GM23338 (cell line): ENCODE results near the gene LTB4R. TPM values are rescaled to one million over a fixed set of nuclear protein-coding genes. Genes with fewer than 3 reads are reported as not detected.

Experiments used
- ATAC-seq: fragments of 200-7000 bp; cut with Tn5 transposase; 3 replicates; pipeline ENCODE4 v1.9.1; 2020
- DNase-seq: peaks from one replicate; pipeline ENCODE4 v3.0.0-alpha.2; 2015; ENCODE audit warnings: low spot score
- H2AFZ ChIP-seq: fragments of 200-600 bp; sonication (generic); 2 replicates; pipeline ENCODE4 v1.8.0; 2016; ENCODE audit warnings: antibody characterized with exemption, mild to moderate bottlenecking, moderate library complexity
- H3F3A ChIP-seq: fragments of 200-600 bp; sonication (generic); replicated peaks from 2 replicates; pipeline ENCODE4 v1.8.0; 2017; ENCODE audit warnings: antibody characterized with exemption, mixed run types, low read depth
- H3K27ac ChIP-seq: fragments of 200-600 bp; sonication (generic); 2 replicates; pipeline ENCODE4 v1.6.1; 2016; ENCODE audit warnings: low read depth
- H3K27me3 ChIP-seq: fragments of 200-600 bp; sonication (generic); 2 replicates; pipeline ENCODE4 v1.8.0; 2016; ENCODE audit warnings: mild to moderate bottlenecking, mixed run types, moderate library complexity; ENCODE audit not compliant: insufficient read depth
- H3K36me3 ChIP-seq: fragments of 200-600 bp; sonication (generic); 2 replicates; pipeline ENCODE4 v1.8.0; 2016; ENCODE audit warnings: mild to moderate bottlenecking; ENCODE audit not compliant: insufficient read depth
- H3K4me1 ChIP-seq: fragments of 200-600 bp; sonication (generic); 2 replicates; pipeline ENCODE4 v1.8.0; 2016; ENCODE audit warnings: mild to moderate bottlenecking, moderate library complexity; ENCODE audit not compliant: insufficient read depth
- H3K4me2 ChIP-seq: fragments of 200-600 bp; sonication (generic); 2 replicates; pipeline ENCODE4 v1.7.1; 2017; ENCODE audit warnings: mixed run types
- H3K4me3 ChIP-seq: fragments of 200-600 bp; sonication (generic); 2 replicates; pipeline ENCODE4 v1.6.1; 2016; ENCODE audit warnings: mixed run types
- H3K79me2 ChIP-seq: fragments of 200-600 bp; sonication (generic); replicated peaks from 2 replicates; pipeline ENCODE4 v1.8.0; 2017; ENCODE audit warnings: mild to moderate bottlenecking; ENCODE audit not compliant: insufficient read depth
- H3K9me2 ChIP-seq: fragments of 200-600 bp; sonication (generic); 2 replicates; pipeline ENCODE4 v1.8.0; 2017; ENCODE audit not compliant: insufficient read depth
- H4K20me1 ChIP-seq: fragments of 200-600 bp; sonication (generic); replicated peaks from 2 replicates; pipeline ENCODE4 v1.8.0; 2017; ENCODE audit warnings: mild to moderate bottlenecking; ENCODE audit not compliant: insufficient read depth
- H3K27ac Mint-ChIP-seq: 2 replicates; pipeline ENCODE4 v1.8.0; 2020; ENCODE audit warnings: inconsistent platforms, mild to moderate bottlenecking, moderate library complexity, mixed read lengths
- H3K27me3 Mint-ChIP-seq: 3 replicates; pipeline ENCODE4 v1.8.0; 2022; ENCODE audit warnings: low read depth, mild to moderate bottlenecking, moderate library complexity, mixed read lengths, inconsistent platforms; ENCODE audit not compliant: insufficient read depth, poor library complexity
- H3K36me3 Mint-ChIP-seq: 3 replicates; pipeline ENCODE4 v1.8.0; 2021; ENCODE audit warnings: low read depth, mild to moderate bottlenecking, inconsistent platforms, moderate library complexity, mixed read lengths
- H3K4me1 Mint-ChIP-seq: 3 replicates; pipeline ENCODE4 v1.8.0; 2020; ENCODE audit warnings: mild to moderate bottlenecking, inconsistent platforms, mixed read lengths
- H3K4me3 Mint-ChIP-seq: 3 replicates; pipeline ENCODE4 v1.8.0; 2021; ENCODE audit warnings: moderate library complexity, mild to moderate bottlenecking, inconsistent platforms, mixed read lengths
- H3K9me3 Mint-ChIP-seq: 3 replicates; pipeline ENCODE4 v1.8.0; 2020; ENCODE audit warnings: moderate library complexity, mild to moderate bottlenecking, inconsistent platforms, mixed read lengths
- CREB1 ChIP-seq: fragments of 250-450 bp; sonication (Bioruptor Pico); IDR thresholded peaks from 2 replicates; pipeline ENCODE4 v1.5.0; 2020; ENCODE audit warnings: low read depth, mild to moderate bottlenecking, moderate library complexity
- CTCF ChIP-seq, 2 experiments: fragments of 200-600 bp in 1 of 2; sonication (generic) in 1 of 2; conservative IDR thresholded peaks; 2 replicates each; pipeline versions ENCODE4 v1.5.1 to v1.6.1; 2016 to 2017; ENCODE audit warnings: antibody characterized with exemption in 2 of 2, low read depth in 2 of 2, mild to moderate bottlenecking in 2 of 2, moderate library complexity in 1 of 2
- ETS1 ChIP-seq: IDR thresholded peaks from 2 replicates; pipeline ENCODE4 v1.6.1; 2016; ENCODE audit warnings: antibody characterized with exemption
- EZH2 ChIP-seq: fragments of 200-600 bp; sonication (generic); IDR thresholded peaks from one replicate; pipeline ENCODE4 v1.8.0; 2017; ENCODE audit warnings: antibody characterized with exemption, mild to moderate bottlenecking, low read depth; ENCODE audit not compliant: unreplicated experiment
- EZH2phosphoT487 ChIP-seq: fragments of 200-600 bp; sonication (generic); IDR thresholded peaks from one replicate; pipeline ENCODE4 v1.8.1; 2018; ENCODE audit warnings: antibody characterized with exemption; ENCODE audit not compliant: unreplicated experiment
- JUNB ChIP-seq: IDR thresholded peaks from one replicate; pipeline ENCODE4 v1.6.1; 2016; ENCODE audit warnings: antibody characterized with exemption; ENCODE audit not compliant: unreplicated experiment
- NANOG ChIP-seq: IDR thresholded peaks from 2 replicates; pipeline ENCODE4 v1.6.1; 2016; ENCODE audit warnings: antibody characterized with exemption, borderline replicate concordance
- POLR2AphosphoS5 ChIP-seq: IDR thresholded peaks from 2 replicates; pipeline ENCODE4 v1.6.1; 2016; ENCODE audit warnings: antibody characterized with exemption, low read depth
- REST ChIP-seq: IDR thresholded peaks from one replicate; pipeline ENCODE4 v1.6.1; 2018; ENCODE audit warnings: antibody characterized with exemption; ENCODE audit not compliant: unreplicated experiment
- STAT1 ChIP-seq: IDR thresholded peaks from one replicate; pipeline ENCODE4 v1.6.1; 2016; ENCODE audit warnings: antibody characterized with exemption; ENCODE audit not compliant: unreplicated experiment
- ZNF114 ChIP-seq: fragments of 250-450 bp; sonication (Bioruptor Pico); IDR thresholded peaks from 2 replicates; pipeline ENCODE4 v1.5.0; 2020; ENCODE audit warnings: mild to moderate bottlenecking, moderate library complexity
- ZNF331 ChIP-seq: fragments of 250-450 bp; sonication (Bioruptor Pico); IDR thresholded peaks from 2 replicates; pipeline ENCODE4 v1.5.0; 2020; ENCODE audit warnings: low read depth, mild to moderate bottlenecking, moderate library complexity
- ZNF462 ChIP-seq: fragments of 250-450 bp; sonication (Bioruptor Pico); IDR thresholded peaks from 2 replicates; pipeline ENCODE4 v1.5.0; 2020; ENCODE audit warnings: mild to moderate bottlenecking, moderate library complexity
- polyA plus RNA-seq: library from polyadenylated mRNA; unstranded; fragments of >200 nt; fragmentation: Nextera tagmentation; extraction: Ambion mirVana; gene quantifications from 2 replicates; pipeline ENCODE4 v1.2.1, GENCODE V29; 2016
- total RNA-seq: library from RNA; depleted of rRNA; stranded (reverse); fragments of >200 nt; shearing (Covaris generic); gene quantifications from 2 replicates; pipeline ENCODE4 v1.2.3, GENCODE V29; 2014

The LTB4R gene
- total and polyA plus RNA-seq, 2 experiments from 2014 or later, result 2.1 to 4.7 TPM

GRCh38 chr14:24338843-24339242 is 27.5 kb downstream of the LTB4R start:
- Histone ChIP-seq H4K20me1 (peaks cover 4% of the 10 kb centered on the region; the same call in 1 of the 2 replicates), H3K4me2 (peak overlapping the region; percentile 97), H3K27ac (no peak overlapping the region), H3F3A (no peaks in the 10 kb centered on the region), H3K4me3 (peak overlapping the region; percentile 85), H3K27me3 (peaks cover 100% of the 10 kb centered on the region), H2AFZ (peak overlapping the region; percentile 100), H3K36me3 (no peaks in the 10 kb centered on the region), H3K9me2 (no peaks in the 10 kb centered on the region), H3K4me1 (peaks cover 17% of the 10 kb centered on the region; the same call in 1 of the 2 replicates), H3K79me2 (no peaks in the 10 kb centered on the region)
- ATAC-seq (no peak), DNase-seq (no peak)
- Mint-ChIP-seq H3K36me3 (no peaks in the 10 kb centered on the region), H3K4me1 (peaks cover 17% of the 10 kb centered on the region), H3K4me3 (peak overlapping the region; percentile 84), H3K9me3 (no peaks in the 10 kb centered on the region), H3K27ac (no peak overlapping the region), H3K27me3 (peaks cover 78% of the 10 kb centered on the region)
- no peak for TF ChIP-seq ZNF462 (CRISPR knock-in tag)
- no peak for TF ChIP-seq NANOG
- TF ChIP-seq REST, result no peak
- no peak for TF ChIP-seq CTCF (conservative IDR thresholded peaks at IDR 0.05; ENCODE audit: low read depth in 2 of 2)
- no peak for TF ChIP-seq POLR2AphosphoS5
- TF ChIP-seq ZNF331 (CRISPR knock-in tag), result no peak
- TF ChIP-seq EZH2phosphoT487, result no peak
- TF ChIP-seq JUNB, result no peak
- TF ChIP-seq ZNF114 (CRISPR knock-in tag), result no peak
- TF ChIP-seq ETS1, result no peak
- TF ChIP-seq EZH2, result no peak
- TF ChIP-seq STAT1, result no peak
- no peak for TF ChIP-seq CREB1 (CRISPR knock-in tag)
